ENCODE results near the gene TSR3. TPM values are rescaled to one million over a fixed set of nuclear protein-coding genes. Genes with fewer than 3 reads are reported as not detected.

The TSR3 gene
- total RNA-seq, 1 experiment from 2014 or later, result 58.8 TPM

DNA sequence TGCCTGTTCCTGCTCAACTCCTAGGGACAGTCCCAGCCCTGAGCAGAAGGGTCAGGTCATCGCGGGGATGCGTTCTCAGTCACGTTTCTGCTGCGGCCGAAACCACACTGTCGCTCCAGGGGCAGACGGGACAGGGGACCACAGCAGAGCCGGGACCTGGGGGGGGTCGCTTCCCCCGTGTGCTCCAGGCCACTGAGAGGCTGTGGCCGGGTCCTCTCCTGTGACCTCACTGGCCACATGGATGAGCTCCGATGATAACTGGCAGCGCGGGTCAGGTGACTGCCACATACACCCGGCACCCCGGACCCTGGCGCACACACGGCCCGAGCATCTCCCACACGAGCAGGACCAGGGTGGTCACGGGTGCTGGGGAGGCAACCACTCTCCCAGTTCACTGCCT lies 12.8 kb upstream of the TSR3 start:
- no peak overlapping the region for H2BK12ac ChIP-seq (ENCODE audit: insufficient read length, low read depth, low read length)
- no peak overlapping the region for H2BK5ac ChIP-seq (ENCODE audit: insufficient read length, low read length)
- H3K23me2 ChIP-seq (ENCODE audit: insufficient read length, low read depth, low read length, poor library complexity, severe bottlenecking), result no peaks in the 10 kb centered on the region
- no peaks in the 10 kb centered on the region for H3K27me3 ChIP-seq (ENCODE audit: insufficient read depth, low read length)
- no CpG with 5 or more reads among the region's 22 CpGs for WGBS (ENCODE audit: extremely low coverage, insufficient read length, low lambda C conversion rate)
- H2AK5ac ChIP-seq (ENCODE audit: insufficient read length, low read length), result no peak overlapping the region
- Mint-ChIP-seq H3K36me3 (ENCODE audit: insufficient read depth in 1 of 3, low read depth in 3 of 3) (peaks cover 18 to 47% (median 34%) of the 10 kb centered on the region in 3 experiments; a peak in 6 of 7 replicates), H3K4me3 (no peak overlapping the region), H3K4me1 (no peaks in the 10 kb centered on the region), H3K9me3 (no peaks in the 10 kb centered on the region), H3K27me3 (ENCODE audit: low read depth) (no peaks in the 10 kb centered on the region), H3K27ac (no peak overlapping the region; a peak in 1 of 7 replicates)
- no peak overlapping the region for H2BK15ac ChIP-seq (ENCODE audit: low read depth, low read length)
- no peak overlapping the region for H3K4ac ChIP-seq (ENCODE audit: low read depth, low read length)
- no peak overlapping the region for H4K5ac ChIP-seq (ENCODE audit: insufficient read length, low read depth, low read length)
- no peak overlapping the region for H3K9ac ChIP-seq (ENCODE audit: extremely low read depth, insufficient read length, low read length)
- H3K56ac ChIP-seq (ENCODE audit: insufficient read length, low read depth, low read length), result no peak overlapping the region
- H3K27ac ChIP-seq (ENCODE audit: insufficient read length, low read depth, low read length), result no peak overlapping the region
- H3K4me2 ChIP-seq (ENCODE audit: insufficient read depth, insufficient read length, low read length), result no peak overlapping the region
- H3K79me2 ChIP-seq (ENCODE audit: insufficient read depth, low read length), result 0 out of 2 replicates have a peak, but pooled peaks cover 2% of the 10 kb centered on the region
- no peaks in the 10 kb centered on the region for H3K9me3 ChIP-seq (ENCODE audit: control insufficient read depth, low read depth, low read length)
- no peak overlapping the region for H4K91ac ChIP-seq (ENCODE audit: insufficient read length, low read depth, low read length)
- no peaks in the 10 kb centered on the region for H4K20me1 ChIP-seq (ENCODE audit: control insufficient read depth, insufficient read depth, insufficient read length)
- no peak overlapping the region for H3K18ac ChIP-seq (ENCODE audit: insufficient read length, low read depth, low read length)
- no peaks in the 10 kb centered on the region for H3K79me1 ChIP-seq (ENCODE audit: insufficient read depth, low read depth, low read length, poor library complexity, severe bottlenecking)
- DNase-seq, result no peak
- H4K8ac ChIP-seq (replicated peaks; ENCODE audit: insufficient read length, low read depth, low read length), result no peak overlapping the region
- H2AFZ ChIP-seq (ENCODE audit: low read length), result no peak overlapping the region
- no peak overlapping the region for H2BK20ac ChIP-seq (ENCODE audit: low read depth, low read length, poor library complexity, severe bottlenecking)
- H3K14ac ChIP-seq (ENCODE audit: insufficient read depth, low read length), result no peak overlapping the region; the same call in 1 of the 2 replicates
- H3T11ph ChIP-seq (ENCODE audit: low read length), result no peak overlapping the region
- TF ChIP-seq, protein P1, sequence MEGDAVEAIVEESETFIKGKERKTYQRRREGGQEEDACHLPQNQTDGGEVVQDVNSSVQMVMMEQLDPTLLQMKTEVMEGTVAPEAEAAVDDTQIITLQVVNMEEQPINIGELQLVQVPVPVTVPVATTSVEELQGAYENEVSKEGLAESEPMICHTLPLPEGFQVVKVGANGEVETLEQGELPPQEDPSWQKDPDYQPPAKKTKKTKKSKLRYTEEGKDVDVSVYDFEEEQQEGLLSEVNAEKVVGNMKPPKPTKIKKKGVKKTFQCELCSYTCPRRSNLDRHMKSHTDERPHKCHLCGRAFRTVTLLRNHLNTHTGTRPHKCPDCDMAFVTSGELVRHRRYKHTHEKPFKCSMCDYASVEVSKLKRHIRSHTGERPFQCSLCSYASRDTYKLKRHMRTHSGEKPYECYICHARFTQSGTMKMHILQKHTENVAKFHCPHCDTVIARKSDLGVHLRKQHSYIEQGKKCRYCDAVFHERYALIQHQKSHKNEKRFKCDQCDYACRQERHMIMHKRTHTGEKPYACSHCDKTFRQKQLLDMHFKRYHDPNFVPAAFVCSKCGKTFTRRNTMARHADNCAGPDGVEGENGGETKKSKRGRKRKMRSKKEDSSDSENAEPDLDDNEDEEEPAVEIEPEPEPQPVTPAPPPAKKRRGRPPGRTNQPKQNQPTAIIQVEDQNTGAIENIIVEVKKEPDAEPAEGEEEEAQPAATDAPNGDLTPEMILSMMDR (conservative IDR thresholded peaks at IDR 0.05), result no peak
- H2BK120ac ChIP-seq (ENCODE audit: low read depth, low read length, poor library complexity, severe bottlenecking), result no peak overlapping the region
- no peaks in the 10 kb centered on the region for H3K4me1 ChIP-seq (ENCODE audit: insufficient read depth, low read length)
- H3K23ac ChIP-seq (ENCODE audit: insufficient read length, low read depth, low read length), result no peak overlapping the region
